Natural killer cell treated with Interleukin-12 subunit alpha and Interleukin-12 subunit beta and Interleukin-15 and Interleukin-18, amount 100 ng/mL, for 72 hours (primary cell): ENCODE results near the gene ADGRV1. TPM values are rescaled to one million over a fixed set of nuclear protein-coding genes. Genes with fewer than 3 reads are reported as not detected.

Source experiments
- ATAC-seq, 2 donors: fragments of 150-1000 bp; cut with Tn5 transposase in 1 of 2; sonication (Bioruptor Pico), chemical (Tn5 transposase) in 1 of 2; 2 replicates each; pipeline ENCODE4 v1.10.0; 2021
- DNase-seq: peaks from one replicate; pipeline ENCODE4 v3.0.0; 2022; ENCODE audit warnings: low spot score
- H3K27ac Mint-ChIP-seq, 2 donors: 1 replicate in 1 of 2; 2 replicates in 1 of 2; pipeline ENCODE4 v1.8.0; 2022; ENCODE audit warnings: mixed read lengths in 2 of 2, mild to moderate bottlenecking in 1 of 2, moderate library complexity in 1 of 2
- H3K27me3 Mint-ChIP-seq, 2 donors: 1 replicate in 1 of 2; 2 replicates in 1 of 2; pipeline ENCODE4 v1.8.0; 2022; ENCODE audit warnings: mixed read lengths in 2 of 2
- H3K36me3 Mint-ChIP-seq: one replicate; pipeline ENCODE4 v1.8.0; 2022; ENCODE audit warnings: mixed read lengths
- H3K4me1 Mint-ChIP-seq, 2 donors: 1 replicate in 1 of 2; 2 replicates in 1 of 2; pipeline ENCODE4 v1.8.0; 2022; ENCODE audit warnings: low read depth in 2 of 2, mixed read lengths in 2 of 2, mild to moderate bottlenecking in 1 of 2
- H3K4me3 Mint-ChIP-seq: one replicate; pipeline ENCODE4 v1.8.0; 2022; ENCODE audit warnings: mixed read lengths
- H3K9me3 Mint-ChIP-seq: 2 replicates; pipeline ENCODE4 v1.8.0; 2022; ENCODE audit warnings: mixed read lengths
- total RNA-seq, 2 donors: library from RNA; stranded (reverse); gene quantifications; one replicate each; pipeline ENCODE4 v1.2.3, GENCODE V29; 2022

Gene ADGRV1
- total RNA-seq, 2 donors from 2014 or later = 0.33 TPM; not detected in 1

- ATAC-seq = peak in 1 of 2 donors; percentile 62
- H3K9me3 Mint-ChIP-seq = peaks cover 8% of the 10 kb centered on the region
- no peak overlapping the region for H3K27ac Mint-ChIP-seq
Measured at GRCh38 chr5:91016954-91017700, 458.5 kb downstream of the ADGRV1 start.

GRCh38 chr5:91018200-91018599 lies 459.6 kb downstream of the ADGRV1 start:
- Mint-ChIP-seq H3K9me3 (peaks cover 8% of the 10 kb centered on the region), H3K4me3 (no peak overlapping the region), H3K27me3 (peaks cover 19 to 23% of the 10 kb centered on the region in 2 donors), H3K27ac (no peak overlapping the region), H3K36me3 (peaks cover 12% of the 10 kb centered on the region), H3K4me1 (peaks cover 0 to 4% of the 10 kb centered on the region in 2 donors)
- ATAC-seq (no peak), DNase-seq (no peak)

More at GRCh38 chr5:91016954-91017700, 458.5 kb downstream of the ADGRV1 start:
- DNase-seq = no peak
- Mint-ChIP-seq H3K4me3 (no peak overlapping the region), H3K4me1 (peaks cover 0 to 4% of the 10 kb centered on the region in 2 donors), H3K36me3 (peaks cover 12% of the 10 kb centered on the region), H3K27me3 (peaks cover 23 to 24% of the 10 kb centered on the region in 2 donors)

GRCh38 chr5:91018712-91019371 lies 460.2 kb downstream of the ADGRV1 start:
- no peak for ATAC-seq
- H3K9me3 Mint-ChIP-seq = peaks cover 8% of the 10 kb centered on the region
- H3K27ac Mint-ChIP-seq = no peak overlapping the region
- DNase-seq = no peak
- H3K36me3 Mint-ChIP-seq = peaks cover 12% of the 10 kb centered on the region
- H3K4me1 Mint-ChIP-seq = peaks cover 0 to 4% of the 10 kb centered on the region in 2 donors
- no peak overlapping the region for H3K4me3 Mint-ChIP-seq
- H3K27me3 Mint-ChIP-seq = peaks cover 18 to 19% of the 10 kb centered on the region in 2 donors

- Mint-ChIP-seq H3K4me3 (no peak overlapping the region), H3K9me3 (peaks cover 3% of the 10 kb centered on the region), H3K27me3 (peaks cover 7 to 11% of the 10 kb centered on the region in 2 donors), H3K4me1 (peaks cover 0 to 4% of the 10 kb centered on the region in 2 donors), H3K27ac (no peak overlapping the region), H3K36me3 (peaks cover 7% of the 10 kb centered on the region)
- ATAC-seq (no peak), DNase-seq (no peak)
Measured at GRCh38 chr5:91020065-91020800, 461.6 kb downstream of the ADGRV1 start.

GRCh38 chr5:91022518-91022917 lies 463.9 kb downstream of the ADGRV1 start:
- H3K9me3 Mint-ChIP-seq = no peaks in the 10 kb centered on the region
- H3K4me1 Mint-ChIP-seq = no peaks in the 10 kb centered on the region

GRCh38 chr5:91024206-91024605 lies 465.6 kb downstream of the ADGRV1 start:
- H3K36me3 Mint-ChIP-seq = no peaks in the 10 kb centered on the region
- H3K27me3 Mint-ChIP-seq = peaks cover 5 to 13% of the 10 kb centered on the region in 2 donors
- no peaks in the 10 kb centered on the region for H3K9me3 Mint-ChIP-seq
- no peak overlapping the region for H3K27ac Mint-ChIP-seq
- no peak overlapping the region for H3K4me3 Mint-ChIP-seq
- no peaks in the 10 kb centered on the region for H3K4me1 Mint-ChIP-seq
- ATAC-seq (no peak), DNase-seq (no peak)

More at GRCh38 chr5:91022518-91022917, 463.9 kb downstream of the ADGRV1 start:
- DNase-seq (no peak), ATAC-seq (no peak)
- H3K4me3 Mint-ChIP-seq = no peak overlapping the region
- peaks cover 3 to 5% of the 10 kb centered on the region in 2 donors for H3K27me3 Mint-ChIP-seq
- H3K36me3 Mint-ChIP-seq = no peaks in the 10 kb centered on the region
- no peak overlapping the region for H3K27ac Mint-ChIP-seq

- Mint-ChIP-seq H3K27me3 (peaks cover 5 to 13% of the 10 kb centered on the region in 2 donors), H3K36me3 (no peaks in the 10 kb centered on the region), H3K27ac (no peak overlapping the region), H3K4me1 (no peaks in the 10 kb centered on the region), H3K9me3 (no peaks in the 10 kb centered on the region), H3K4me3 (no peak overlapping the region)
- ATAC-seq = no peak
- DNase-seq = no peak
Measured at GRCh38 chr5:91024727-91025126, 466.1 kb downstream of the ADGRV1 start.

- no peak for ATAC-seq
- peaks cover 5 to 13% of the 10 kb centered on the region in 2 donors for H3K27me3 Mint-ChIP-seq
- no peak for DNase-seq
- H3K27ac Mint-ChIP-seq = no peak overlapping the region
- no peak overlapping the region for H3K4me3 Mint-ChIP-seq
- H3K36me3 Mint-ChIP-seq = no peaks in the 10 kb centered on the region
- no peaks in the 10 kb centered on the region for H3K9me3 Mint-ChIP-seq
- no peaks in the 10 kb centered on the region for H3K4me1 Mint-ChIP-seq
Measured at GRCh38 chr5:91025449-91025848, 466.9 kb downstream of the ADGRV1 start.

GRCh38 chr5:91025956-91026355 lies 467.4 kb downstream of the ADGRV1 start:
- Mint-ChIP-seq H3K27ac (no peak overlapping the region), H3K36me3 (no peaks in the 10 kb centered on the region)
- no peak for ATAC-seq

GRCh38 chr5:91026466-91026865 lies 467.9 kb downstream of the ADGRV1 start:
- Mint-ChIP-seq H3K27me3 (peaks cover 5 to 13% of the 10 kb centered on the region in 2 donors), H3K36me3 (no peaks in the 10 kb centered on the region), H3K27ac (no peak overlapping the region), H3K9me3 (no peaks in the 10 kb centered on the region), H3K4me1 (no peaks in the 10 kb centered on the region), H3K4me3 (no peak overlapping the region)
- DNase-seq (no peak), ATAC-seq (no peak)

More at GRCh38 chr5:91025956-91026355, 467.4 kb downstream of the ADGRV1 start:
- no peaks in the 10 kb centered on the region for H3K4me1 Mint-ChIP-seq
- H3K4me3 Mint-ChIP-seq = no peak overlapping the region
- no peak for DNase-seq
- no peaks in the 10 kb centered on the region for H3K9me3 Mint-ChIP-seq
- H3K27me3 Mint-ChIP-seq = peaks cover 5 to 13% of the 10 kb centered on the region in 2 donors

- Mint-ChIP-seq H3K27me3 (peaks cover 9 to 21% of the 10 kb centered on the region in 2 donors), H3K4me1 (no peaks in the 10 kb centered on the region), H3K36me3 (no peaks in the 10 kb centered on the region), H3K27ac (no peak overlapping the region), H3K9me3 (no peaks in the 10 kb centered on the region), H3K4me3 (no peak overlapping the region)
- ATAC-seq (no peak), DNase-seq (no peak)
Measured at GRCh38 chr5:91027405-91028139, 469.0 kb downstream of the ADGRV1 start.

- Mint-ChIP-seq H3K4me3 (no peak overlapping the region), H3K27ac (no peak overlapping the region), H3K36me3 (no peaks in the 10 kb centered on the region), H3K27me3 (peaks cover 9 to 21% of the 10 kb centered on the region in 2 donors), H3K9me3 (no peaks in the 10 kb centered on the region), H3K4me1 (no peaks in the 10 kb centered on the region)
- ATAC-seq = no peak
- DNase-seq = no peak
Measured at GRCh38 chr5:91028499-91028956, 469.9 kb downstream of the ADGRV1 start.
